ENCODE data around the gene SCARB1.

GRCh38 chr12:124848621-124849380 lies 14.9 kb downstream of the SCARB1 start:
- TF ChIP-seq, protein P1, sequence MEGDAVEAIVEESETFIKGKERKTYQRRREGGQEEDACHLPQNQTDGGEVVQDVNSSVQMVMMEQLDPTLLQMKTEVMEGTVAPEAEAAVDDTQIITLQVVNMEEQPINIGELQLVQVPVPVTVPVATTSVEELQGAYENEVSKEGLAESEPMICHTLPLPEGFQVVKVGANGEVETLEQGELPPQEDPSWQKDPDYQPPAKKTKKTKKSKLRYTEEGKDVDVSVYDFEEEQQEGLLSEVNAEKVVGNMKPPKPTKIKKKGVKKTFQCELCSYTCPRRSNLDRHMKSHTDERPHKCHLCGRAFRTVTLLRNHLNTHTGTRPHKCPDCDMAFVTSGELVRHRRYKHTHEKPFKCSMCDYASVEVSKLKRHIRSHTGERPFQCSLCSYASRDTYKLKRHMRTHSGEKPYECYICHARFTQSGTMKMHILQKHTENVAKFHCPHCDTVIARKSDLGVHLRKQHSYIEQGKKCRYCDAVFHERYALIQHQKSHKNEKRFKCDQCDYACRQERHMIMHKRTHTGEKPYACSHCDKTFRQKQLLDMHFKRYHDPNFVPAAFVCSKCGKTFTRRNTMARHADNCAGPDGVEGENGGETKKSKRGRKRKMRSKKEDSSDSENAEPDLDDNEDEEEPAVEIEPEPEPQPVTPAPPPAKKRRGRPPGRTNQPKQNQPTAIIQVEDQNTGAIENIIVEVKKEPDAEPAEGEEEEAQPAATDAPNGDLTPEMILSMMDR (IDR thresholded peaks at IDR 0.05; ENCODE audit: low read depth, low read length, poor library complexity, severe bottlenecking) = no peak
- TF ChIP-seq EZH2phosphoT487 (IDR thresholded peaks at IDR 0.05; ENCODE audit: borderline replicate concordance, low read length) = no peak
